WTC11 (cell line): ENCODE data around the gene KRT80. TPM values are rescaled to one million over a fixed set of nuclear protein-coding genes. Genes with fewer than 3 reads are reported as not detected.

Experiments
- ATAC-seq: fragments of 200-7000 bp; cut with Tn5 transposase; 2 replicates; pipeline ENCODE4 v1.10.0; 2021; ENCODE audit warnings: mild to moderate bottlenecking, moderate library complexity
- CTCF ChIA-PET: fragments of 300-600 bp; sonication (Branson Sonifier 250); formaldehyde crosslinking; loops from one replicate; lab custom pipeline; 2021; ENCODE audit warnings: antibody characterized with exemption; lab: Charles Lee
- POLR2A ChIA-PET: fragments of 350-600 bp; sonication (Branson Sonifier 250); formaldehyde crosslinking; loops from one replicate; lab custom pipeline; 2021; ENCODE audit warnings: antibody characterized with exemption; lab: Charles Lee
- DNase-seq: peaks from one replicate; pipeline ENCODE4 v3.0.0; 2021; ENCODE audit warnings: low spot score
- H3K27ac Mint-ChIP-seq: 2 replicates; pipeline ENCODE4 v1.8.0; 2021; ENCODE audit warnings: mixed read lengths
- H3K27me3 Mint-ChIP-seq: 2 replicates; pipeline ENCODE4 v1.8.0; 2021; ENCODE audit warnings: low read depth, mild to moderate bottlenecking, moderate library complexity, mixed read lengths
- H3K36me3 Mint-ChIP-seq: 2 replicates; pipeline ENCODE4 v1.8.0; 2021; ENCODE audit warnings: mixed read lengths
- H3K4me1 Mint-ChIP-seq: 2 replicates; pipeline ENCODE4 v1.8.0; 2022; ENCODE audit warnings: mixed read lengths
- H3K4me3 Mint-ChIP-seq: 2 replicates; pipeline ENCODE4 v1.8.0; 2021; ENCODE audit warnings: mild to moderate bottlenecking, moderate library complexity, mixed read lengths
- H3K9me3 Mint-ChIP-seq: 2 replicates; pipeline ENCODE4 v1.8.0; 2021; ENCODE audit warnings: mixed read lengths
- ARID4B ChIP-seq: sonication (generic); formaldehyde crosslinking; IDR thresholded peaks from 2 replicates; pipeline ENCODE4 v1.8.0; 2023; ENCODE audit warnings: missing genetic modification reagents, mild to moderate bottlenecking, borderline replicate concordance
- GABPB1 ChIP-seq: sonication (generic); formaldehyde crosslinking; IDR thresholded peaks from 2 replicates; pipeline ENCODE4 v1.8.1; 2023; ENCODE audit warnings: mild to moderate bottlenecking, missing genetic modification reagents
- GTF2I ChIP-seq: fragments of 250-450 bp; sonication (Bioruptor Pico); conservative IDR thresholded peaks from 2 replicates; pipeline ENCODE4 v1.4.0; 2021; ENCODE audit warnings: mild to moderate bottlenecking
- NFYB ChIP-seq: sonication (generic); formaldehyde crosslinking; conservative IDR thresholded peaks from 2 replicates; pipeline ENCODE4 v1.8.0; 2022; ENCODE audit warnings: low read depth, missing genetic modification reagents
- RELA ChIP-seq: sonication (generic); formaldehyde crosslinking; IDR thresholded peaks from 2 replicates; pipeline ENCODE4 v1.8.1; 2022; ENCODE audit warnings: missing genetic modification reagents, mild to moderate bottlenecking, borderline replicate concordance
- ZNF263 ChIP-seq: sonication (generic); formaldehyde crosslinking; IDR thresholded peaks from 2 replicates; pipeline ENCODE4 v1.8.1; 2022; ENCODE audit warnings: low read depth, mild to moderate bottlenecking, moderate library complexity, missing genetic modification reagents
- ZNF425 ChIP-seq: fragments of 250-450 bp; sonication (Bioruptor Pico); conservative IDR thresholded peaks from 2 replicates; pipeline ENCODE4 v1.9.0; 2021; ENCODE audit warnings: mild to moderate bottlenecking
- total RNA-seq: library from RNA; stranded (reverse); gene quantifications from 3 replicates; pipeline ENCODE4 v1.2.3, GENCODE V29; 2021
- TF ChIP-seq, protein P1 (sequence below): fragments of 250-450 bp; sonication (Bioruptor Pico); IDR thresholded peaks from 2 replicates; pipeline ENCODE4 v1.9.0; 2021; ENCODE audit warnings: mild to moderate bottlenecking, borderline replicate concordance
- TF ChIP-seq, protein P2 (sequence below): fragments of 250-450 bp; sonication (Bioruptor Pico); IDR thresholded peaks from 2 replicates; pipeline ENCODE4 v1.9.0; 2021; ENCODE audit warnings: mild to moderate bottlenecking
- TF ChIP-seq, protein P3 (sequence below): sonication (generic); formaldehyde crosslinking; IDR thresholded peaks from 2 replicates; pipeline ENCODE4 v1.8.0; 2023; ENCODE audit warnings: missing genetic modification reagents

The KRT80 gene
- total RNA-seq, 1 experiment from 2014 or later, result 0.11 TPM

DNA sequence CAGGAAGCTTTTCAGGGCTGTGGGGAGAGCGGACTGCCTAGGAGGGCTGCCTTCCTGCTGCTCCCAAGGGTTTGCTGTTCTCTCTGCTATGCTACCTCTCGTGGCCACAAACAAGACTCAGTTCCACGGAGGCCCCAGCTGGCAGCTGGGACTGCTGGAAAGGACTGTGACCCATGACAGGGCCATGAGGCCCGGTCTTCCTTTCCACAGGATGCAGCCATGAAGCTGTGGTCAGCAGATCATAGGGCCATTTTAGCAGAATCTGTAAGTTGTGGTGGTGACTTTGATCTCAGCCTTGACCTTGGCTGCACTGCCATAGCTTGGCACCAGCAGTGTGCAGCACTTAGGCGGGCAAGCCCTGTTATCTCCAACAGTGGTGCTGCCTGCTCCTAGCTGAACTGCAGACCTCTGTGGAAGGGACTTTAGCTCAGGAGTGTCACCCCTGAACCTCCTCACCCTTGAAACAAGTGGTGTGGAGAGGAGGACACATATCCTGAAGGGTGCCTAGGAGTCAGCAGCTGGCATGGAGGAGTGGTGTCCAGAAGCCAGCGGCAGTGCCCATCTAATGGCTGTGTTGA is 12.3 kb downstream of the KRT80 start (continued):
- TF ChIP-seq, protein P1, sequence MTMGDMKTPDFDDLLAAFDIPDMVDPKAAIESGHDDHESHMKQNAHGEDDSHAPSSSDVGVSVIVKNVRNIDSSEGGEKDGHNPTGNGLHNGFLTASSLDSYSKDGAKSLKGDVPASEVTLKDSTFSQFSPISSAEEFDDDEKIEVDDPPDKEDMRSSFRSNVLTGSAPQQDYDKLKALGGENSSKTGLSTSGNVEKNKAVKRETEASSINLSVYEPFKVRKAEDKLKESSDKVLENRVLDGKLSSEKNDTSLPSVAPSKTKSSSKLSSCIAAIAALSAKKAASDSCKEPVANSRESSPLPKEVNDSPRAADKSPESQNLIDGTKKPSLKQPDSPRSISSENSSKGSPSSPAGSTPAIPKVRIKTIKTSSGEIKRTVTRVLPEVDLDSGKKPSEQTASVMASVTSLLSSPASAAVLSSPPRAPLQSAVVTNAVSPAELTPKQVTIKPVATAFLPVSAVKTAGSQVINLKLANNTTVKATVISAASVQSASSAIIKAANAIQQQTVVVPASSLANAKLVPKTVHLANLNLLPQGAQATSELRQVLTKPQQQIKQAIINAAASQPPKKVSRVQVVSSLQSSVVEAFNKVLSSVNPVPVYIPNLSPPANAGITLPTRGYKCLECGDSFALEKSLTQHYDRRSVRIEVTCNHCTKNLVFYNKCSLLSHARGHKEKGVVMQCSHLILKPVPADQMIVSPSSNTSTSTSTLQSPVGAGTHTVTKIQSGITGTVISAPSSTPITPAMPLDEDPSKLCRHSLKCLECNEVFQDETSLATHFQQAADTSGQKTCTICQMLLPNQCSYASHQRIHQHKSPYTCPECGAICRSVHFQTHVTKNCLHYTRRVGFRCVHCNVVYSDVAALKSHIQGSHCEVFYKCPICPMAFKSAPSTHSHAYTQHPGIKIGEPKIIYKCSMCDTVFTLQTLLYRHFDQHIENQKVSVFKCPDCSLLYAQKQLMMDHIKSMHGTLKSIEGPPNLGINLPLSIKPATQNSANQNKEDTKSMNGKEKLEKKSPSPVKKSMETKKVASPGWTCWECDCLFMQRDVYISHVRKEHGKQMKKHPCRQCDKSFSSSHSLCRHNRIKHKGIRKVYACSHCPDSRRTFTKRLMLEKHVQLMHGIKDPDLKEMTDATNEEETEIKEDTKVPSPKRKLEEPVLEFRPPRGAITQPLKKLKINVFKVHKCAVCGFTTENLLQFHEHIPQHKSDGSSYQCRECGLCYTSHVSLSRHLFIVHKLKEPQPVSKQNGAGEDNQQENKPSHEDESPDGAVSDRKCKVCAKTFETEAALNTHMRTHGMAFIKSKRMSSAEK (CRISPR knock-in tag), result no peak
- TF ChIP-seq GABPB1 (CRISPR knock-in tag), result no peak
- TF ChIP-seq, protein P2, sequence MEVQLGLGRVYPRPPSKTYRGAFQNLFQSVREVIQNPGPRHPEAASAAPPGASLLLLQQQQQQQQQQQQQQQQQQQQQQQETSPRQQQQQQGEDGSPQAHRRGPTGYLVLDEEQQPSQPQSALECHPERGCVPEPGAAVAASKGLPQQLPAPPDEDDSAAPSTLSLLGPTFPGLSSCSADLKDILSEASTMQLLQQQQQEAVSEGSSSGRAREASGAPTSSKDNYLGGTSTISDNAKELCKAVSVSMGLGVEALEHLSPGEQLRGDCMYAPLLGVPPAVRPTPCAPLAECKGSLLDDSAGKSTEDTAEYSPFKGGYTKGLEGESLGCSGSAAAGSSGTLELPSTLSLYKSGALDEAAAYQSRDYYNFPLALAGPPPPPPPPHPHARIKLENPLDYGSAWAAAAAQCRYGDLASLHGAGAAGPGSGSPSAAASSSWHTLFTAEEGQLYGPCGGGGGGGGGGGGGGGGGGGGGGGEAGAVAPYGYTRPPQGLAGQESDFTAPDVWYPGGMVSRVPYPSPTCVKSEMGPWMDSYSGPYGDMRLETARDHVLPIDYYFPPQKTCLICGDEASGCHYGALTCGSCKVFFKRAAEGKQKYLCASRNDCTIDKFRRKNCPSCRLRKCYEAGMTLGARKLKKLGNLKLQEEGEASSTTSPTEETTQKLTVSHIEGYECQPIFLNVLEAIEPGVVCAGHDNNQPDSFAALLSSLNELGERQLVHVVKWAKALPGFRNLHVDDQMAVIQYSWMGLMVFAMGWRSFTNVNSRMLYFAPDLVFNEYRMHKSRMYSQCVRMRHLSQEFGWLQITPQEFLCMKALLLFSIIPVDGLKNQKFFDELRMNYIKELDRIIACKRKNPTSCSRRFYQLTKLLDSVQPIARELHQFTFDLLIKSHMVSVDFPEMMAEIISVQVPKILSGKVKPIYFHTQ (CRISPR knock-in tag), result no peak
- no peak for TF ChIP-seq RELA (CRISPR knock-in tag)
- TF ChIP-seq GTF2I (CRISPR knock-in tag), result no peak
- no peak for TF ChIP-seq ZNF263 (CRISPR knock-in tag)
- no peak for TF ChIP-seq NFYB (CRISPR knock-in tag)

DNA sequence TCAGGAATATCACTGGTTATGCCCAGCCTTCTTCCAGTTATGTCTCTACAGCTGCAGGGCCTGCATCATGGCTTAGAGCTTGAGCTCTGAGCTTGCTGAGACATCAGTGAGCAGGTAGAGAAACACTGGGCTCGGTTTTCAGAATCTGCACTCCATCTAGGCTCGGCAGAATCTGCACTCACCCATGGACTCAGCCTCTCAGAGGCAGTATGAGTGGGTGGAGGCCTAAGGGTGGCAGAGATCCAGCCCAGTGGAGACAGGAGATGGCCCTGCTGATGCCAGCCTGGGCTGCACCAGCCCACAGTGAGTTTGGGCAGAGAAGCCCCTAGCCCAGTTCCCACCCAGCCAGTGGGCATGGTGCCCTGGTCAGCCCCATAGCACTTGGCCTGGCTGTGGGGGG is 12.8 kb downstream of the KRT80 start:
- H3K27ac Mint-ChIP-seq, result no peak overlapping the region
- CTCF ChIA-PET, result interaction anchor here (1.1 to 9.9 kb wide), 3 partner anchors 22 to 149 kb away, joined by 5 to 53 read pairs (median 6); no protein-coding TSS in a partner anchor
- no peaks in the 10 kb centered on the region for H3K36me3 Mint-ChIP-seq

More for the DNA sequence above, 12.8 kb downstream of the KRT80 start:
- no peak for DNase-seq
- peaks cover 33% of the 10 kb centered on the region for H3K4me1 Mint-ChIP-seq
- ATAC-seq, result no peak
- no peak overlapping the region for H3K4me3 Mint-ChIP-seq
- H3K27me3 Mint-ChIP-seq, result no peaks in the 10 kb centered on the region; the same call in 1 of the 2 replicates
- TF ChIP-seq ARID4B (CRISPR knock-in tag) (no peak), ZNF425 (CRISPR knock-in tag) (no peak)
- TF ChIP-seq, protein P3, sequence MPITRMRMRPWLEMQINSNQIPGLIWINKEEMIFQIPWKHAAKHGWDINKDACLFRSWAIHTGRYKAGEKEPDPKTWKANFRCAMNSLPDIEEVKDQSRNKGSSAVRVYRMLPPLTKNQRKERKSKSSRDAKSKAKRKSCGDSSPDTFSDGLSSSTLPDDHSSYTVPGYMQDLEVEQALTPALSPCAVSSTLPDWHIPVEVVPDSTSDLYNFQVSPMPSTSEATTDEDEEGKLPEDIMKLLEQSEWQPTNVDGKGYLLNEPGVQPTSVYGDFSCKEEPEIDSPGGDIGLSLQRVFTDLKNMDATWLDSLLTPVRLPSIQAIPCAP, result no peak
- no peaks in the 10 kb centered on the region for H3K9me3 Mint-ChIP-seq
- POLR2A ChIA-PET, result no interaction called here
